ENCODE data around the gene MRAP2. TPM values are rescaled to one million over a fixed set of nuclear protein-coding genes. Genes with fewer than 3 reads are reported as not detected.

The MRAP2 gene
- polyA plus RNA-seq, 1 donor (not counting 4 experiments of a cell fraction or from before 2014, with no cell fraction given), result 3.0 TPM

- TF ChIP-seq EZH2 (IDR thresholded peaks at IDR 0.05; ENCODE audit: low read length), result no peak
- TF ChIP-seq CTCF (optimal IDR thresholded peaks at IDR 0.05 in 1 of 3, IDR thresholded peaks at IDR 0.05 in 1 of 3, conservative IDR thresholded peaks at IDR 0.05 in 1 of 3; ENCODE audit: extremely low read depth in 1 of 3, insufficient read depth in 2 of 3, low read length in 3 of 3), result no peak
- H3K4me1 ChIP-seq (ENCODE audit: control insufficient read depth, extremely low read depth, insufficient read depth, low read length), result peaks cover 4% of the 10 kb centered on the region
- no peaks in the 10 kb centered on the region for H3K36me3 ChIP-seq (ENCODE audit: control insufficient read depth in 2 of 2, extremely low read depth in 1 of 2, insufficient read depth in 2 of 2, low read length in 2 of 2)
- DNase-seq (ENCODE audit: low read depth, low spot score) (peak; percentile 36), FAIRE-seq (peak; percentile 17)
- H3K27ac ChIP-seq (ENCODE audit: control insufficient read depth, insufficient read depth, low read length), result no peak overlapping the region
- H2AFZ ChIP-seq (ENCODE audit: control insufficient read depth, low read length), result no peak overlapping the region
- no peaks in the 10 kb centered on the region for H4K20me1 ChIP-seq (ENCODE audit: control insufficient read depth, extremely low read depth, insufficient read depth, low read length)
- no peak overlapping the region for H3K4me2 ChIP-seq (ENCODE audit: control insufficient read depth, extremely low read depth, insufficient read depth, low read depth, low read length)
- H3K9me3 ChIP-seq (ENCODE audit: control insufficient read depth, low read depth, low read length), result no peaks in the 10 kb centered on the region
- H3K27me3 ChIP-seq (ENCODE audit: control insufficient read depth, extremely low read depth, insufficient read depth, low read length), result no peaks in the 10 kb centered on the region
- dilution Hi-C loops (cut with MboI; ENCODE audit: extremely low pct_ligation_motif_present, low sequenced_read_pairs), result no loop called here
- no peak overlapping the region for H3K9ac ChIP-seq (ENCODE audit: control insufficient read depth, extremely low read depth, insufficient read depth, low read length)
- H3K79me2 ChIP-seq (ENCODE audit: control insufficient read depth, insufficient read depth, low read length), result no peaks in the 10 kb centered on the region
- no peak overlapping the region for H3K4me3 ChIP-seq (ENCODE audit: control insufficient read depth in 2 of 3, extremely low read depth in 1 of 3, insufficient read depth in 2 of 3, low read depth in 1 of 3, low read length in 3 of 3)
- H3K9me1 ChIP-seq (ENCODE audit: control insufficient read depth, extremely low read depth, insufficient read depth, low read length), result no peaks in the 10 kb centered on the region
Observed at GRCh38 chr6:84135291-84135690, 101.7 kb downstream of the MRAP2 start.

- Histone ChIP-seq H2AFZ (ENCODE audit: control insufficient read depth, low read length) (no peak overlapping the region), H3K4me3 (ENCODE audit: control insufficient read depth in 2 of 3, extremely low read depth in 1 of 3, insufficient read depth in 2 of 3, low read depth in 1 of 3, low read length in 3 of 3) (no peak overlapping the region), H3K36me3 (ENCODE audit: control insufficient read depth in 2 of 2, extremely low read depth in 1 of 2, insufficient read depth in 2 of 2, low read length in 2 of 2) (no peaks in the 10 kb centered on the region), H3K9ac (ENCODE audit: control insufficient read depth, extremely low read depth, insufficient read depth, low read length) (no peak overlapping the region), H3K27ac (ENCODE audit: control insufficient read depth, insufficient read depth, low read length) (no peak overlapping the region), H3K9me3 (ENCODE audit: control insufficient read depth, low read depth, low read length) (no peaks in the 10 kb centered on the region), H3K79me2 (ENCODE audit: control insufficient read depth, insufficient read depth, low read length) (no peaks in the 10 kb centered on the region), H3K4me1 (ENCODE audit: control insufficient read depth, extremely low read depth, insufficient read depth, low read length) (peaks cover 4% of the 10 kb centered on the region), H4K20me1 (ENCODE audit: control insufficient read depth, extremely low read depth, insufficient read depth, low read length) (no peaks in the 10 kb centered on the region), H3K27me3 (ENCODE audit: control insufficient read depth, extremely low read depth, insufficient read depth, low read length) (no peaks in the 10 kb centered on the region), H3K4me2 (ENCODE audit: control insufficient read depth, extremely low read depth, insufficient read depth, low read depth, low read length) (no peak overlapping the region), H3K9me1 (ENCODE audit: control insufficient read depth, extremely low read depth, insufficient read depth, low read length) (no peaks in the 10 kb centered on the region)
- no peak for FAIRE-seq
- DNase-seq (ENCODE audit: low read depth, low spot score), result no peak
- dilution Hi-C loops (cut with MboI; ENCODE audit: extremely low pct_ligation_motif_present, low sequenced_read_pairs), result no loop called here
- TF ChIP-seq EZH2 (IDR thresholded peaks at IDR 0.05; ENCODE audit: low read length) (no peak), CTCF (optimal IDR thresholded peaks at IDR 0.05 in 1 of 3, IDR thresholded peaks at IDR 0.05 in 1 of 3, conservative IDR thresholded peaks at IDR 0.05 in 1 of 3; ENCODE audit: extremely low read depth in 1 of 3, insufficient read depth in 2 of 3, low read length in 3 of 3) (no peak)
Observed at GRCh38 chr6:84136364-84137050, 102.9 kb downstream of the MRAP2 start.
